HCT116 (cell line): Measurements from ENCODE around the gene ADNP2. TPM values are rescaled to one million over a fixed set of nuclear protein-coding genes. Genes with fewer than 3 reads are reported as not detected.
A peak's percentile ranks its signal among the peaks of the same experiment; 100 is the strongest.

Experiments
- ATAC-seq: fragments of 200-7000 bp; cut with Tn5 transposase; 2 replicates; pipeline ENCODE4 v1.9.1; 2020; ENCODE audit warnings: mild to moderate bottlenecking, moderate library complexity
- Bru-seq: library from RNA; stranded (reverse); fragments of 400-500 nt; gene quantifications from one replicate; lab custom pipeline; 2021; lab: Mats Ljungman, UMichigan
- BruChase-seq, 2 experiments: library from RNA; stranded (reverse); fragments of 400-500 nt; gene quantifications; one replicate each; lab custom pipeline; 2021; lab: Mats Ljungman, UMichigan
- BruUV-seq: library from RNA; stranded (reverse); fragments of 400-500 nt; replicated peaks from 2 replicates; lab custom pipeline; 2021; lab: Mats Ljungman, UMichigan
- CTCF ChIA-PET: fragments of 300-600 bp; sonication (Branson Sonifier 250); formaldehyde crosslinking; loops from one replicate; lab custom pipeline; 2021; ENCODE audit warnings: antibody characterized with exemption; lab: Charles Lee
- POLR2A ChIA-PET: fragments of 300-600, 350-600 bp; sonication (Branson Sonifier 250); formaldehyde crosslinking; loops from one replicate; lab custom pipeline; 2021; ENCODE audit warnings: antibody characterized with exemption; lab: Charles Lee
- RAD21 ChIA-PET, 2 experiments: fragments of 300-600 bp; sonication (Branson Sonifier 250); formaldehyde crosslinking; loops; one replicate each; lab custom pipeline; 2023; ENCODE audit warnings: low total read pairs in 2 of 2; ENCODE audit not compliant: uncharacterized antibody in 2 of 2, unreplicated experiment in 2 of 2, low non-redundant PET in 1 of 2; lab: Charles Lee
- DNase-seq: peaks from one replicate; pipeline ENCODE4 v3.0.0-alpha.2; 2010; ENCODE audit warnings: low read depth, low spot score
- H2AFZ ChIP-seq: fragments of 200-600 bp; shearing (Covaris generic), sonication (generic); 2 replicates; pipeline ENCODE4 v1.6.1; 2017; ENCODE audit warnings: low read depth, mixed run types, mixed read lengths, antibody characterized with exemption, low read length; ENCODE audit not compliant: poor library complexity, severe bottlenecking
- H3K27ac ChIP-seq: 2 replicates; pipeline ENCODE4 v1.5.1; 2012; ENCODE audit warnings: low read depth, low read length
- H3K27me3 ChIP-seq: fragments of 200-600 bp; sonication (generic); 2 replicates; pipeline ENCODE4 v1.6.1; 2016; ENCODE audit warnings: mixed run types, low read length, mixed read lengths; ENCODE audit not compliant: insufficient read depth
- H3K36me3 ChIP-seq, 2 experiments: fragments of 200-500 bp in 1 of 2; fragments of 200-600 bp in 1 of 2; sonication (Bioruptor generic) in 1 of 2; sonication (generic) in 1 of 2; 2 replicates each; pipeline versions ENCODE4 v1.5.1 to v1.6.1; 2014 to 2016; ENCODE audit warnings: low read length in 2 of 2, inconsistent platforms in 1 of 2, mixed read lengths in 1 of 2, mixed run types in 1 of 2; ENCODE audit not compliant: insufficient read depth in 2 of 2, control insufficient read depth in 1 of 2
- H3K4me1 ChIP-seq, 2 experiments: fragments of 200-600 bp in 1 of 2; sonication (generic) in 1 of 2; 2 replicates each; pipeline versions ENCODE4 v1.5.1 to v1.6.1; 2012 to 2017; ENCODE audit warnings: low read length in 2 of 2, inconsistent platforms in 1 of 2, mild to moderate bottlenecking in 1 of 2, mixed read lengths in 1 of 2, mixed run types in 1 of 2, moderate library complexity in 1 of 2; ENCODE audit not compliant: insufficient read depth in 2 of 2, control insufficient read depth in 1 of 2
- H3K4me2 ChIP-seq: fragments of 200-600 bp; sonication (generic); 2 replicates; pipeline ENCODE4 v1.6.1; 2017; ENCODE audit warnings: mixed run types, low read length, mixed read lengths
- H3K4me3 ChIP-seq, 2 experiments: fragments of 200-600 bp in 1 of 2; sonication (generic) in 1 of 2; replicated peaks in 1 of 2; 2 replicates each; pipeline ENCODE4 v1.5.1; 2011 to 2016; ENCODE audit warnings: low read length in 2 of 2, control low read depth in 1 of 2, low read depth in 1 of 2, mild to moderate bottlenecking in 1 of 2, mixed read lengths in 1 of 2, mixed run types in 1 of 2
- H3K79me2 ChIP-seq: fragments of 200-600 bp; sonication (generic); 2 replicates; pipeline ENCODE4 v1.6.1; 2017; ENCODE audit warnings: mild to moderate bottlenecking, mixed run types, low read length, moderate library complexity, mixed read lengths; ENCODE audit not compliant: insufficient read depth
- H3K9ac ChIP-seq: fragments of 200-600 bp; sonication (generic); 2 replicates; pipeline ENCODE4 v1.6.1; 2016; ENCODE audit warnings: low read length, mixed read lengths
- H3K9me2 ChIP-seq: fragments of 200-600 bp; sonication (generic), shearing (Covaris generic); 2 replicates; pipeline ENCODE4 v1.6.1; 2017; ENCODE audit warnings: mixed run types, mild to moderate bottlenecking, moderate library complexity; ENCODE audit not compliant: insufficient read depth
- H3K9me3 ChIP-seq, 2 experiments: fragments of 200-500 bp in 1 of 2; fragments of 200-600 bp in 1 of 2; sonication (Bioruptor generic) in 1 of 2; sonication (generic) in 1 of 2; 2 replicates each; pipeline ENCODE4 v1.6.1; 2014 to 2017; ENCODE audit warnings: low read length in 2 of 2, mixed read lengths in 2 of 2, inconsistent platforms in 1 of 2, low read depth in 1 of 2, mild to moderate bottlenecking in 1 of 2, mixed run types in 1 of 2, moderate library complexity in 1 of 2; ENCODE audit not compliant: control insufficient read depth in 1 of 2, insufficient read depth in 1 of 2
- H4K20me1 ChIP-seq: fragments of 200-600 bp; sonication (generic), shearing (Covaris generic); 2 replicates; pipeline ENCODE4 v1.6.1; 2017; ENCODE audit warnings: mixed run types, mild to moderate bottlenecking, moderate library complexity; ENCODE audit not compliant: insufficient read depth
- ATF3 ChIP-seq: IDR thresholded peaks from 2 replicates; pipeline ENCODE4 v1.6.1; 2012
- CBX3 ChIP-seq: IDR thresholded peaks from 2 replicates; pipeline ENCODE4 v1.6.1; 2012; ENCODE audit warnings: low read depth
- ELF1 ChIP-seq: IDR thresholded peaks from 2 replicates; pipeline ENCODE4 v1.6.1; 2012; ENCODE audit warnings: low read depth, borderline replicate concordance
- EZH2 ChIP-seq: fragments of 200-600 bp; sonication (generic); IDR thresholded peaks from 2 replicates; pipeline ENCODE4 v1.6.1; 2017; ENCODE audit warnings: antibody characterized with exemption, mixed run types
- FOSL1 ChIP-seq: IDR thresholded peaks from 2 replicates; pipeline ENCODE4 v1.6.1; 2012; ENCODE audit warnings: low read depth
- JUND ChIP-seq: IDR thresholded peaks from 2 replicates; pipeline ENCODE4 v1.6.1; 2012
- MAX ChIP-seq: IDR thresholded peaks from 2 replicates; pipeline ENCODE4 v1.6.1; 2012
- POLR2A ChIP-seq: IDR thresholded peaks from 2 replicates; pipeline ENCODE4 v1.7.0; 2011; ENCODE audit warnings: borderline replicate concordance; ENCODE audit not compliant: insufficient read depth, insufficient read length; ENCODE audit errors: extremely low read depth
- POLR2AphosphoS5 ChIP-seq: IDR thresholded peaks from 2 replicates; pipeline ENCODE4 v1.6.1; 2011; ENCODE audit warnings: mild to moderate bottlenecking, low read depth, low read length, moderate library complexity
- SIN3A ChIP-seq: IDR thresholded peaks from 2 replicates; pipeline ENCODE4 v1.6.1; 2012; ENCODE audit warnings: low read depth
- SP1 ChIP-seq: IDR thresholded peaks from 2 replicates; pipeline ENCODE4 v1.6.1; 2012; ENCODE audit warnings: low read depth
- TCF7L2 ChIP-seq: IDR thresholded peaks from 2 replicates; pipeline ENCODE4 v1.7.0; 2011; ENCODE audit warnings: borderline replicate concordance, inconsistent platforms; ENCODE audit not compliant: insufficient read depth, insufficient read length; ENCODE audit errors: extremely low read depth
- YY1 ChIP-seq: IDR thresholded peaks from 2 replicates; pipeline ENCODE4 v1.6.1; 2011; ENCODE audit warnings: low read length, low read depth, moderate library complexity, mild to moderate bottlenecking; ENCODE audit not compliant: insufficient replicate concordance; ENCODE audit errors: extremely low read depth
- ZBTB33 ChIP-seq: IDR thresholded peaks from 2 replicates; pipeline ENCODE4 v1.6.1; 2011; ENCODE audit warnings: mild to moderate bottlenecking, low read length, moderate library complexity; ENCODE audit not compliant: insufficient replicate concordance; ENCODE audit errors: extremely low read depth
- ZFX ChIP-seq: fragments of 450-650 bp; IDR thresholded peaks from 2 replicates; pipeline ENCODE4 v1.6.1; 2017
- intact Hi-C: fragments of 100-400 bp; cut with micrococcal nuclease; formaldehyde crosslinking; loops from 2 replicates; pipeline ENCODE4 v1.10.0; 2022
- long read RNA-seq: library from polyadenylated mRNA; unstranded; transcript quantifications from one replicate; pipeline ENCODE4 v2.0.0, GENCODE V29; 2021; ENCODE audit not compliant: unreplicated experiment
- polyA plus RNA-seq: library from polyadenylated mRNA; unstranded; fragments of >200 nt; gene quantifications from 2 replicates; pipeline ENCODE4 v1.2.1, GENCODE V29; 2012; ENCODE audit warnings: missing spikeins
- total RNA-seq: library from RNA; stranded (reverse); gene quantifications from one replicate; pipeline ENCODE4 v1.2.1, GENCODE V29; 2021; ENCODE audit not compliant: unreplicated experiment

Gene ADNP2
- total RNA-seq (45.4 TPM), Bru-seq, nascent RNA (percentile 96 among the genes with signal in this experiment), BruChase-seq, experiment 1, labeled RNA remaining after a 6-hour chase (percentile 93 among the genes with signal in this experiment), BruChase-seq, experiment 2, labeled RNA remaining after a 2-hour chase (percentile 98 among the genes with signal in this experiment)
- 24.0 and 27.1 TPM in 2 replicates for polyA plus RNA-seq
- long read RNA-seq, full-length matches to known transcripts, result 13 of 75 reads
- long read RNA-seq, partial matches to known transcripts, result 5 of 75 reads
- long read RNA-seq, other reads (novel, unspliced or antisense), result 57 of 75 reads

GRCh38 chr18:80108739-80109675 lies at the start of gene ADNP2:
Gene ADNP2, plus strand, starts transcription at chr18:80109262. Its CDS starts 8,281 bp downstream, at chr18:80117543.
- Histone ChIP-seq H3K9me2 (no peaks in the 10 kb centered on the region), H3K27ac (peak within 1 kb of the TSS; percentile 84), H3K79me2 (peaks cover 46% of the 10 kb centered on the region), H3K27me3 (no peaks in the 10 kb centered on the region), H3K4me2 (peak within 1 kb of the TSS; percentile 87), H3K4me1 (peaks cover 2 to 20% of the 10 kb centered on the region in 2 experiments; a peak in 2 of 4 replicates), H3K9ac (peak within 1 kb of the TSS; percentile 80), H3K4me3 (peak within 1 kb of the TSS; percentile 83 to 90), H3K9me3 (no peaks in the 10 kb centered on the region), H2AFZ (peak within 1 kb of the TSS; percentile 82), H4K20me1 (peaks cover 21% of the 10 kb centered on the region; the same call in 1 of the 2 replicates), H3K36me3 (no peaks in the 10 kb centered on the region; a peak in 1 of 4 replicates)
- RAD21 ChIA-PET, result no interaction called here
- peak; percentile 87 for ATAC-seq
- TF ChIP-seq MAX, result peak; percentile 68
- no peak for TF ChIP-seq ATF3
- TF ChIP-seq ZFX, result peak; percentile 78
- no peak for TF ChIP-seq CBX3
- no peak for TF ChIP-seq SIN3A
- TF ChIP-seq TCF7L2, result no peak
- TF ChIP-seq EZH2, result no peak
- TF ChIP-seq POLR2A, result peak; percentile 60
- TF ChIP-seq YY1, result peak; percentile 90
- TF ChIP-seq JUND, result peak; percentile 55; the same call in 1 of the 2 replicates
- TF ChIP-seq POLR2AphosphoS5, result peak; percentile 72
- peak; percentile 68 for TF ChIP-seq SP1
- TF ChIP-seq FOSL1, result no peak
- no peak for TF ChIP-seq ELF1
- peak; percentile 89 for TF ChIP-seq ZBTB33
- intact Hi-C loops, result loop anchor here (2.0 to 5.0 kb wide), 2 partner anchors 74 to 432 kb away; partner anchors contain the start of genes CTDP1 and RBFA
- no TSS peak for BruUV-seq
- DNase-seq, result peak; percentile 97
- POLR2A ChIA-PET, result interaction anchor here (1.1 kb wide), 1 partner anchor 75 kb away, joined by 5 read pairs; the partner anchor contains the start of gene RBFA
- CTCF ChIA-PET, result interaction anchor here (0.8 kb wide), 1 partner anchor 74 kb away, joined by 3 read pairs; no protein-coding TSS in a partner anchor
